ENCODE data around the gene LRRC4.

The LRRC4 gene, protein sequence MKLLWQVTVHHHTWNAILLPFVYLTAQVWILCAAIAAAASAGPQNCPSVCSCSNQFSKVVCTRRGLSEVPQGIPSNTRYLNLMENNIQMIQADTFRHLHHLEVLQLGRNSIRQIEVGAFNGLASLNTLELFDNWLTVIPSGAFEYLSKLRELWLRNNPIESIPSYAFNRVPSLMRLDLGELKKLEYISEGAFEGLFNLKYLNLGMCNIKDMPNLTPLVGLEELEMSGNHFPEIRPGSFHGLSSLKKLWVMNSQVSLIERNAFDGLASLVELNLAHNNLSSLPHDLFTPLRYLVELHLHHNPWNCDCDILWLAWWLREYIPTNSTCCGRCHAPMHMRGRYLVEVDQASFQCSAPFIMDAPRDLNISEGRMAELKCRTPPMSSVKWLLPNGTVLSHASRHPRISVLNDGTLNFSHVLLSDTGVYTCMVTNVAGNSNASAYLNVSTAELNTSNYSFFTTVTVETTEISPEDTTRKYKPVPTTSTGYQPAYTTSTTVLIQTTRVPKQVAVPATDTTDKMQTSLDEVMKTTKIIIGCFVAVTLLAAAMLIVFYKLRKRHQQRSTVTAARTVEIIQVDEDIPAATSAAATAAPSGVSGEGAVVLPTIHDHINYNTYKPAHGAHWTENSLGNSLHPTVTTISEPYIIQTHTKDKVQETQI

GRCh38 chr7:128030654-128031611 lies at the start of gene LRRC4:
Gene LRRC4, minus strand, starts transcription at chr7:128031437. Its CDS starts 797 bp downstream, at chr7:128030640.
- peak; percentile 58 for DNase-seq

DNA sequence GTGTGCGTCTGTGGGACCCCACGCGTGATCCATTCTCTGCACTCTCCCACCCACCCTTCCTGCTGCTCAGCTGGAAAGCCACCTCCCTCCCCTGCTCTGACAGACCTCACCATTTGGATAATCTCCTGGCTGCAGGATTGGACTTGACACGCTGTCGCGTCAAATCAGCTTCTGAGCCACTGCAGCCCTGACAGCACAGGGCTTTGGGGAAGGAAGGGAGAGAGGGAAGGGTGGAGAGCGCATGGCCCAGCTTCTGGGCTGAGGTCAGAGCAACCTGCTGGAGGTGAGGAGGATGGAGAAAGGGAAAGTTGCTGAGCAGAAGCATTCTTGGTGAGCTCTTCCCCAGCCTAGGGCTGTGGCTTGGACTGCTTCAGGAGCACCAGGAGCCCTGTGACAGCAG lies 48.9 kb upstream of the LRRC4 start:
- no peak for DNase-seq

DNA sequence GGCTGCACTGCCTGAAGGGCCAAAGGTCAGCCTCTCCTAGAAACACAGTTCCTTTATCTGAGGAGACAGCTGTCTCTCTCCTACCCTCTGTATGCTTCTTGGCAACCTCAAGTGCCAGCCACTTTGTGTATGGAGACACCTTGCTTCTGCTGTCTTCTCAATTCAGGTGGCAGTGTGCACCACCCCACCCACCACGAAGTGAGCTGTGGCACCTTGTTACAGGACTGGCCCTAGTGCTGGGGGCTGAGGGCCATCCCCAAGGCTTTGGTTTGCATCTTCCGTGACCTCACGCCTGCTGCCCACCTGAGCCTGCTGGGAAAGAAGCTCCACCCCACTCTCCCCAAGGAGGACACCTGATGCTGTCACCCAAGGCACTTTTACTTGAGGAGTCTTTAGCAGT lies 47.1 kb upstream of the LRRC4 start:
- DNase-seq: no peak

DNA sequence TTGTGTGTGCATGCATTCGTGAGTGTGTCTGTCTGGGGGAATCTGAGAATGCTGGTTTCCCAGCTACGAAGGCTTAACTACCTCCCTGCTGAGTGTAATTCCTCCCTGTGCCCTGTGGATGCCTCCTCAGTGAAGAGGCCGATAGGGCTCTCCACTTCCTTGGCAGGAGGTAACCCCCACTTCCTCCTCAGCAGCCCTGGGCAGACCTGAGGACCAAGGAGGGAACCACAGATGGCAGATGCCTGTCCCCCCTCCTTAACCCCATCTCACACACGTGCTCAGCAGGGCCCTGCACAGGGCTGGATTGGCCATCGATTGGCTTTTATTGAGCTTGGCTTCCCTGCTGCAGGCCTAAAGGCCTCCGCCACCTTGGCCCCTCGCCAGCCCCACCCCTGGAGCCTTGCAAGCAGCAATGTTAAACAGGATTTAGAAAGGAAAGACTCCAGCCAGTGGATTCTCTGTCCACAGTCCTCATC lies 45.6 kb upstream of the LRRC4 start:
- DNase-seq: no peak

DNA sequence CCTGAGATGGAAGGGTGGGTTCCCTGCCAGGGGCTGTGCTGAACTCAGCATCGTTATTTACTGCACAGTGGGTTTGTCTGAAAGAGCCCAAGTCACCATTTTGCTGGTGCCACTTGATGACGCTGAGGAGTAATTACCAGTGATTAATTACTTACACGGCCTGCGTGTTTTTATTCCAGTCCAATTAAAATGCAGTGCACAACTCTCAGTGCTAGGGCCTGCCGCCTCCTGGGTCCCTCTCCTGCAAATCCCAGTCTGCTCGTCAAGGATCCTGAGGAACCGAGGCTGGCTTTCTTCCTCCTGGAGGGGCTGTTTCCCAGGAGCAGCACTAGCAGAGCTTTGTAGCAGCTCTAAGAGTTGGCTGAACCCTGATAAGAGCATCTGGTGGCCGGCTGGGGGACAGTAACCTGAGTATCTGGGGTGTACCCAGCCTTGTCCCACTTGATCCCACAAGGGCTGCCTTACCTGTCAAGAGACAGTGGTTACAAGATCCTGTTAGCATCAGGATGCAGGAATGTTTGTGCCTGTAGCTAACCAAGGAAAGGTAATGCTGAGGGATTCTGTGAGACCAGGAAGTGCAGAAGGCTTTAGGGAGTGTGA lies 45.1 kb upstream of the LRRC4 start:
- no peak for DNase-seq

DNA sequence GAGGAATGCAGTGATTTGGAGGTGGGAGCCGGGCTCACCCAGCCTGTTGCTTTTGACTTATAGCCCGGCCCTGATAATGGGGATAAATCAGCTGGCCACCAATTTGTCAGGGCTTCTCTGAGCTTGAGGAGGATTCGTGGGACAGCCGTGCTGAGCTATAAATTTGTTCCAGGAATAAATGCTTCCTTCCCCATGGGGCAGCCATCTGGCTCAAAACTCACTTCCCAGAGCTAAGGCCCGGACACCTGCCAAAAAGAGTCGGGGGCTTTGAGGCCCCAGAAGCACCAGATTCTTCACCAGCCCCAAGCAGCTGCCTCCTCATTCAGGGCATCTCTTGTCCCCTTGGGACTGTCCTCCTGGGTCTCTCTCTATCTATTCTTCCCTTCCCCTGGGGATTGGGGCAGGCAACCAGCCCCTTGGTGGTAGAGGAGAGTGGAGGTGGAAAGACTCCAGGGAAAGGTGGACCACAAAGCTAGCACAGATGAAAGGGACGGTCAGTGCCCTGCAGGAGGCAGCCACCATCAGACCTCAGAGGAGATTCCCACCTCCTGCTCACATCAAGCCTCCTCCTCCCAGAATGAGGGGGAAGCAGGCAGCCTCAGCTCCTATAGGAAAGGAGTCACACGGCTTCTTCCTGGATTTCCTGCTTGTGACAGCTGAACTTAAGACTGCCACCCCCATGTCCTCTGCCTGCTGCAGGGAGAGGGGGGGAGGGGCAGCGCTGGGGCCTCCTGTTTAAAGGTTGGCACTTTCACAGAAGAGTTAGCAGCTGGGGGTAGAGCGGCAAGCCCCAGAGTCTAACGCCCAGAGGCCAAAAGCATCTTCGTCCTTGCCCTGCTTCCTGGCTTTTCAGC lies 44.2 kb upstream of the LRRC4 start:
- peak; percentile 14 for DNase-seq

- no peak for DNase-seq
These were observed 43.5 kb upstream of the LRRC4 start for GRCh38 chr7:128074736-128075135.

DNA sequence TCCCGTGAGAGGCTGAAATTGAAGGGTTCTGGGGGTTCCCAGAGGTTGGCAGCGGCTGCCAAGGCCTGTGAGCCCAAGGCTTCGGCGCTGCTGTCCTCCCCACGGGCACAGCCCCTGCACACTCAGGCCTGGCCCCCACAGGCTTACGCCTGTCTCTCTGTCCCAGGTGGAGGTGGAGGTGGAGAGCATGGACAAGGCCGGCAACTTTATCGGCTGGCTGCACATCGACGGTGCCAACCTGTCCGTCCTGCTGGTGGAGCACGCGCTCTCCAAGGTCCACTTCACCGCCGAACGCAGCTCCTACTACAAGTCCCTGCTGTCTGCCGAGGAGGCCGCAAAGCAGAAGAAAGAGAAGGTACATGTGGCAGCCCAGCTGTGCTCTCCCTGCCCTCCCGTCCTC lies 43.1 kb upstream of the LRRC4 start:
- no peak for DNase-seq

DNA sequence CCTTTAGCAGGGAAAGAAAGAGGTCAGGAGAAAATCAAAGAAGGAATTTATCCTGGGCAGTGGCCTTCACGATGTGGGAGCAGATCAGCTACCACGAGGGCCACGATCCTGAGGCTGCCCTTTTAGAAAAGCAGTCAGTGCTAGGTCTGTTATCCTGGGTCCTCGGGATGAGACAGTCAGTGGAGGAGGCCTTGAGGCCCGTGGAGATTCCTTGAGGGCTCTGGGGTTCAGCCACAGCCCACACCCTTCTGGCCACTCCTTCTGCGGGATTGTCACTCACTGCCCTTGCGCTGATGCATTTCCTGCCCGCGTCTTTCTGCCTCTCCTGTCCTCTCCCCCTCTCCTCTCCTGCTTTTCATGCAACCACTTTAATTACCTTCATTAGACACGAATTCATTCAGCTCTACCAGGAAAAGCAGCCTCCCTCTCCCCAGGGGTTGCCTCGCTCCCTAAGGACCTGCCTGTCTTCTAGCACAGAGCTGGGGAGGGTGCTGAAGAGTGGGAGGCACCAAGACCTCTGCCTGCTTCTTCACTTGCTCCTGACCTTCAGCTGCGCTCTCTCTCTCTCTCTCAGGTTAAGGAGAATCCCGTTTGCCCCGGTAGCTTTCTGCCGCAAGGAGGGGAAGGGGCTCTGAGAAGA lies 42.6 kb upstream of the LRRC4 start:
- DNase-seq: no peak

- no peak for DNase-seq
These were observed 40.6 kb upstream of the LRRC4 start for GRCh38 chr7:128071801-128072200.

GRCh38 chr7:128071376-128071775 lies 40.1 kb upstream of the LRRC4 start:
- DNase-seq: no peak

DNA sequence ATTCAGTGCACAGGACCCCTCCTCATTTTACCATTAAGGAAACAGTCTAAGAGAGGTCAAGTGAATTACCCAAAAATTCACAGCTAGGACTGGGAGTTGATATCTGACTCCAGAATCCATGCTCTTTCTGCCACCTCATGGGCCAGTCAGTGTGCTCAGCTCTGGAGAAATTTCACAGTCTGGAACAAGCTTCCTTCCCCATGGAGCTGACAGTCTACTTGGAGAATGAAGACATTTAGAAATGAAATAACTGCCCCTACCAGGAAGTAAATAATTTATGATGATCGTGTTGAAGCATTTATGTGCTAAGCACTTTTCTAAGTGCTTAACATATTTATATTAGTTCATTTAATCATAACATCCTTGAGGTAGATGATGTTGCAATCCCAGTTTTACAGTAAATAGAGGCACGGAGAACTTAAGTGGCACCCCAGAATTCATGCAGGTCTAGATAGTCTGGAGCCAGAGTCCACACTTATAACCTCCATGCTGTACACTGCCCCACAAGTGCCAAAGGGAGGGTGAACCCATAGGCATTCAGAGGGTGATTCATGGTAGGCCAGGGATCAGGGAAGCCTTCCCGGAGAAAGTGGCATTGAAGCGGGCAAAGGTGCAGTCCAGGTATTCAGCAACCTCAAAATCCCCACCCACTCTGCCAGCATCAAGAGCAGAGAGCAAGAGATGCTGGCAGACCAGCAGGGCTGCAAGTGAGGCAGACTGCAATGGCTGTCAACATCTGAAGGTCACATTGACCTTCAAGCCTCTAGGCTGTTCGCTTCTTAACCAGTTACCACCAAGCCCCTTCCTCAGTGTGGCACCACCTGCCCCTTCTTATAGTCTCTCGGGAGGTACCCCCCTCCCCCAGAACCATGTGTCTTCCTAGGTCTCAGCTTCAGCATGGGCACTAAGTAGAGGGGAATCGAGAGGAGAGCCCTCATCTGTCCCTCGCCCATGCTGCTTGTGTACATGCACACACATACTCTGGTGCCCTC lies 38.4 kb upstream of the LRRC4 start:
- DNase-seq: no peak

DNA sequence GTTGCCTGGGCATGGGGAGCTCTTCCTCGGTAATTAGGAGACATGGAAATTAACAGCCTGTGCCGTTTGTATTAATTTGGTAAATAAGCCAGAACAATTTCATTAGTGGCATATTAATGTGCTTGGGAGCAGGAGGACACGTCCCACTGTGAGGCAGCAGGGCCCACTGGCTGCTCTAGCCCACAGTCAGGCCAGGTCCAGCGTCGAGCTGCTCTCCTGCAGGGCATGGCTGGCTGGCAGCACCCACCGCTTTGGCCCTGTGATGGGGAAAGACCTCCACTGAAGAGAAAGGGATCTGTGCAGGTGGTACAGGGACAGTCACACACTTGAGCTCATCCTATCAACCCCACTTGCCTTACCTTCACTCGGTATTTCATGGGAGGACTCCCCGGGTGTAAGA lies 37.5 kb upstream of the LRRC4 start:
- no peak for DNase-seq

DNA sequence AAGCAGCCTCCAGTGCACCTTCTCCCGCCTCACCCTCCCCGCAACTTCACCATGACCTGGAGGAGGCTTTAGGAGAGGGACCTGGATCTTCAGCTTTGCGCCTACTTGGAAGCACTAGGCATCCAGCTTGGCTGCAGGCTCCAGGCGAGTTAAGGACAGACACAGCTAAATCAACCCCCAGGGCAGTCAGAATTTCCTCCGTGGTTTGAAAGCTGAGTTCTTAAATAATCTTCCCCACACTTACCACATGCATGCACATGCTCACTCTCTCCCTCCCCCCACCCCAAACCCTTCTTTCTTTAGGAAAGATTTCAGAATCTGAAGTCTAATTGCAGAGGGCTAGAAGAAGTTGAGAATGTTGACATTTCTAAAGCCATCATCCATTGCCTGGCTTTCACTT lies 36.7 kb upstream of the LRRC4 start:
- DNase-seq: no peak

- DNase-seq: no peak
These were observed 35.6 kb upstream of the LRRC4 start for GRCh38 chr7:128066858-128067257.

GRCh38 chr7:128066395-128066794 lies 35.2 kb upstream of the LRRC4 start:
- DNase-seq: no peak

- DNase-seq: no peak
These were observed 34.6 kb upstream of the LRRC4 start for GRCh38 chr7:128065872-128066271.

- no peak for DNase-seq
These were observed 31.9 kb upstream of the LRRC4 start for GRCh38 chr7:128063088-128063487.

DNA sequence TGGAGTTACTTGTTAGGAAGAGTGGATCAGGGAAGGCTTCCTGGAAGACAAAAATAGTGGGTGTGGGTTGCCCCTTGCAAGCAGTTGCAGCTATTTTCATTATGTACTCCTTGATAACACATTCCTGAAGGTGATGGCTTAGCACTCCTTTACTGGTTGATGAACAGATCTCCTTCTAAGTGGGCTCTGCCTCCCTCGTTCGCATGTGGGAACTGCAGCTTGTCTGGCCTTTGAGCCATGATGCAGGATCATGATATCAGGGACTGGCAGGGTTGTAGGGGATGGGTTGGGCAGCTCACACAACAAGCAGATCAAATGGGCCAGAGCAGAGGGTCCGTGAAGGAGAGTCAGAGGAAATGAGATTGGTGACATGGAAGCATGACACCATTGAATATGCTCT lies 28.8 kb upstream of the LRRC4 start:
- no peak for DNase-seq
